Tibial nerve (tissue), 3 donors: ENCODE measurements around the gene JMJD6.

ENCODE experiments used
- CTCF ChIP-seq, 5 experiments: fragments of 200-600 bp in 3 of 5; fragments of 450-650 bp in 2 of 5; sonication (generic) in 3 of 5; IDR thresholded peaks; one replicate each; pipeline ENCODE4 v1.5.1; 2016 to 2019; ENCODE audit warnings: antibody characterized with exemption in 5 of 5, mild to moderate bottlenecking in 3 of 5, moderate library complexity in 2 of 5
- POLR2A ChIP-seq, 2 donors: fragments of 450-650 bp; IDR thresholded peaks; one replicate each; pipeline ENCODE4 v1.6.1; 2017; ENCODE audit warnings: antibody characterized with exemption in 2 of 2, mild to moderate bottlenecking in 2 of 2, moderate library complexity in 2 of 2

- TF ChIP-seq POLR2A (IDR thresholded peaks at IDR 0.05) (no peak), CTCF (IDR thresholded peaks at IDR 0.05) (no peak)
These were observed 21.6 kb downstream of the JMJD6 start for GRCh38 chr17:76704805-76705204.
